Measurements from ENCODE around the gene WDR41.

GRCh38 chr5:77419644-77420582 is 72.2 kb downstream of the WDR41 start:
- TF ChIP-seq, protein P1, sequence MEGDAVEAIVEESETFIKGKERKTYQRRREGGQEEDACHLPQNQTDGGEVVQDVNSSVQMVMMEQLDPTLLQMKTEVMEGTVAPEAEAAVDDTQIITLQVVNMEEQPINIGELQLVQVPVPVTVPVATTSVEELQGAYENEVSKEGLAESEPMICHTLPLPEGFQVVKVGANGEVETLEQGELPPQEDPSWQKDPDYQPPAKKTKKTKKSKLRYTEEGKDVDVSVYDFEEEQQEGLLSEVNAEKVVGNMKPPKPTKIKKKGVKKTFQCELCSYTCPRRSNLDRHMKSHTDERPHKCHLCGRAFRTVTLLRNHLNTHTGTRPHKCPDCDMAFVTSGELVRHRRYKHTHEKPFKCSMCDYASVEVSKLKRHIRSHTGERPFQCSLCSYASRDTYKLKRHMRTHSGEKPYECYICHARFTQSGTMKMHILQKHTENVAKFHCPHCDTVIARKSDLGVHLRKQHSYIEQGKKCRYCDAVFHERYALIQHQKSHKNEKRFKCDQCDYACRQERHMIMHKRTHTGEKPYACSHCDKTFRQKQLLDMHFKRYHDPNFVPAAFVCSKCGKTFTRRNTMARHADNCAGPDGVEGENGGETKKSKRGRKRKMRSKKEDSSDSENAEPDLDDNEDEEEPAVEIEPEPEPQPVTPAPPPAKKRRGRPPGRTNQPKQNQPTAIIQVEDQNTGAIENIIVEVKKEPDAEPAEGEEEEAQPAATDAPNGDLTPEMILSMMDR (conservative IDR thresholded peaks at IDR 0.05), result no peak
- TF ChIP-seq EZH2 (IDR thresholded peaks at IDR 0.05; ENCODE audit: low read depth), result no peak
